SK-N-SH (cell line): ENCODE results near the gene SFR1. TPM values are rescaled to one million over a fixed set of nuclear protein-coding genes. Genes with fewer than 3 reads are reported as not detected.

ENCODE experiments used
- CTCF ChIA-PET: fragments of 300-600, 350-600 bp; formaldehyde crosslinking; extraction: SDS; loops from one replicate; lab custom pipeline; 2021; lab: Yijun Ruan, JAX
- POLR2A ChIA-PET: fragments of 350-600 bp; sonication (Branson Sonifier 250); formaldehyde crosslinking; extraction: SDS; loops from one replicate; lab custom pipeline; 2020; ENCODE audit warnings: antibody characterized with exemption, inconsistent platforms; lab: Yijun Ruan, JAX
- DNase-seq: peaks from one replicate; pipeline ENCODE4 v3.0.0; 2012
- H2AFZ ChIP-seq: fragments of 200-600 bp; sonication (generic); 2 replicates; pipeline ENCODE4 v1.8.1; 2016; ENCODE audit warnings: antibody characterized with exemption, mild to moderate bottlenecking, low read depth
- H3F3A ChIP-seq: fragments of 200-600 bp; sonication (generic); replicated peaks from 2 replicates; pipeline ENCODE3; 2016; ENCODE audit warnings: antibody characterized with exemption, mild to moderate bottlenecking; ENCODE audit not compliant: insufficient read depth
- H3K27ac ChIP-seq, 2 experiments: fragments of 200-500 bp in 1 of 2; fragments of 200-600 bp in 1 of 2; sonication (Bioruptor generic) in 1 of 2; sonication (generic), shearing (Covaris generic) in 1 of 2; 2 replicates each; pipeline versions ENCODE4 v1.5.1 to v1.6.1; 2014 to 2016; ENCODE audit warnings: low read depth in 2 of 2, inconsistent platforms in 1 of 2, low read length in 1 of 2, mild to moderate bottlenecking in 1 of 2, mixed read lengths in 1 of 2
- H3K27me3 ChIP-seq: fragments of 200-600 bp; sonication (generic), shearing (Covaris generic); 2 replicates; pipeline ENCODE4 v1.6.1; 2016; ENCODE audit warnings: mixed run types; ENCODE audit not compliant: insufficient read depth
- H3K36me3 ChIP-seq, 2 experiments: fragments of 200-500 bp in 1 of 2; fragments of 200-600 bp in 1 of 2; sonication (Bioruptor generic) in 1 of 2; sonication (generic) in 1 of 2; replicated peaks in 1 of 2; 2 replicates each; pipeline versions ENCODE3 to v1.5.1; 2014 to 2016; ENCODE audit warnings: low read length in 1 of 2, mild to moderate bottlenecking in 1 of 2; ENCODE audit not compliant: insufficient read depth in 2 of 2, control insufficient read depth in 1 of 2
- H3K4me1 ChIP-seq, 2 experiments: fragments of 200-500 bp in 1 of 2; fragments of 200-600 bp in 1 of 2; sonication (Bioruptor generic) in 1 of 2; sonication (generic), shearing (Covaris generic) in 1 of 2; 2 replicates each; pipeline versions ENCODE4 v1.5.1 to v1.6.1; 2014 to 2016; ENCODE audit warnings: low read depth in 1 of 2, low read length in 1 of 2, mixed run types in 1 of 2; ENCODE audit not compliant: insufficient read depth in 2 of 2, control insufficient read depth in 1 of 2
- H3K4me2 ChIP-seq: fragments of 200-600 bp; sonication (generic), shearing (Covaris generic); 2 replicates; pipeline ENCODE4 v1.6.1; 2017; ENCODE audit warnings: mixed run types
- H3K4me3 ChIP-seq, 2 experiments: fragments of 200-500 bp in 1 of 2; fragments of 200-600 bp in 1 of 2; sonication (Bioruptor generic) in 1 of 2; sonication (generic), shearing (Covaris generic) in 1 of 2; 2 replicates each; pipeline versions ENCODE4 v1.5.1 to v1.8.1; 2014 to 2016; ENCODE audit warnings: low read depth in 2 of 2, inconsistent platforms in 1 of 2, low read length in 1 of 2, mild to moderate bottlenecking in 1 of 2, mixed read lengths in 1 of 2, moderate library complexity in 1 of 2
- H3K79me2 ChIP-seq: fragments of 200-600 bp; sonication (generic); 2 replicates; pipeline ENCODE4 v1.8.1; 2017; ENCODE audit warnings: mild to moderate bottlenecking; ENCODE audit not compliant: insufficient read depth
- H3K9ac ChIP-seq: fragments of 200-600 bp; sonication (generic); 2 replicates; pipeline ENCODE4 v1.6.1; 2017; ENCODE audit warnings: mixed run types
- H3K9me2 ChIP-seq: fragments of 200-600 bp; sonication (generic); 2 replicates; pipeline ENCODE4 v1.6.1; 2017; ENCODE audit warnings: mixed run types
- H3K9me3 ChIP-seq: fragments of 200-600 bp; sonication (generic); 2 replicates; pipeline ENCODE4 v1.6.1; 2017; ENCODE audit warnings: mixed run types, mild to moderate bottlenecking, moderate library complexity
- H4K20me1 ChIP-seq: fragments of 200-600 bp; sonication (generic); 2 replicates; pipeline ENCODE4 v1.6.1; 2017; ENCODE audit warnings: mild to moderate bottlenecking, mixed run types; ENCODE audit not compliant: insufficient read depth
- CHD2 ChIP-seq: fragments of 150-350 bp; IDR thresholded peaks from 2 replicates; pipeline ENCODE4 v1.6.1; 2018; ENCODE audit warnings: low read length; ENCODE audit not compliant: partially characterized antibody
- EZH2phosphoT487 ChIP-seq: fragments of 200-600 bp; sonication (generic); IDR thresholded peaks from 2 replicates; pipeline ENCODE4 v1.6.1; 2017; ENCODE audit warnings: low read depth, mixed run types, mild to moderate bottlenecking, antibody characterized with exemption, moderate library complexity, borderline replicate concordance
- JUND ChIP-seq: IDR thresholded peaks from 2 replicates; pipeline ENCODE4 v1.4.0; 2012
- MAX ChIP-seq: IDR thresholded peaks from 2 replicates; pipeline ENCODE4 v1.4.0; 2012; ENCODE audit warnings: low read depth
- MXI1 ChIP-seq: IDR thresholded peaks from 2 replicates; pipeline ENCODE4 v1.6.1; 2012; ENCODE audit warnings: mild to moderate bottlenecking, low read depth, low read length, improper control_type of control experiment
- SIN3A ChIP-seq: IDR thresholded peaks from 2 replicates; pipeline ENCODE4 v1.6.1; 2012; ENCODE audit warnings: low read depth, mild to moderate bottlenecking, low read length, moderate library complexity, borderline replicate concordance
- WGBS: methylation state at CpG from one replicate; pipeline ENCODE4 v1.1.6; 2017; ENCODE audit warnings: low lambda C conversion rate; 5-methylcytosine and 5-hydroxymethylcytosine counted together
- polyA plus RNA-seq, 3 experiments: library from polyadenylated mRNA; depleted of rRNA; stranded (reverse); fragments of >200 nt; gene quantifications; 2 replicates each; pipeline ENCODE4 v1.2.3, GENCODE V29; 2012
- TF ChIP-seq, protein P1 (sequence below): fragments of 200-600 bp; sonication (generic); IDR thresholded peaks from 2 replicates; pipeline ENCODE4 v1.6.1; 2017; ENCODE audit warnings: antibody characterized with exemption, mild to moderate bottlenecking, moderate library complexity
- TF ChIP-seq, protein P2 (sequence below): IDR thresholded peaks from 2 replicates; pipeline ENCODE4; 2012

SFR1 gene
- polyA plus RNA-seq, 1 of the 3 experiments (the other 2 are of a cell fraction) = 1.5 TPM

- Histone ChIP-seq H3K27me3 (no peaks in the 10 kb centered on the region), H3K79me2 (no peaks in the 10 kb centered on the region), H3K36me3 (peaks cover 0 to 11% of the 10 kb centered on the region in 2 experiments), H3K4me2 (no peak overlapping the region), H3K9me3 (no peaks in the 10 kb centered on the region), H3K4me1 (peaks cover 0 to 6% of the 10 kb centered on the region in 2 experiments; a peak in 2 of 4 replicates), H3K4me3 (no peak overlapping the region), H3K9me2 (no peaks in the 10 kb centered on the region; the same call in 1 of the 2 replicates), H3K27ac (no peak overlapping the region), H3F3A (no peaks in the 10 kb centered on the region), H4K20me1 (no peaks in the 10 kb centered on the region), H3K9ac (no peak overlapping the region), H2AFZ (no peak overlapping the region)
- WGBS = 72% methylated on average over 1 of the region's 2 CpGs
- CTCF ChIA-PET = interaction anchor here (0.7 to 2.1 kb wide), 12 partner anchors 10 to 240 kb away, joined by 3 to 10 read pairs (median 4); no protein-coding TSS in a partner anchor
- no peak for DNase-seq
- TF ChIP-seq EZH2phosphoT487 (no peak), JUND (0 out of 2 replicates have a peak, but pooled peaks have one; percentile 11)
- POLR2A ChIA-PET = no interaction called here
These were observed 6.2 kb downstream of the SFR1 start for GRCh38 chr10:104128214-104128613.

DNA sequence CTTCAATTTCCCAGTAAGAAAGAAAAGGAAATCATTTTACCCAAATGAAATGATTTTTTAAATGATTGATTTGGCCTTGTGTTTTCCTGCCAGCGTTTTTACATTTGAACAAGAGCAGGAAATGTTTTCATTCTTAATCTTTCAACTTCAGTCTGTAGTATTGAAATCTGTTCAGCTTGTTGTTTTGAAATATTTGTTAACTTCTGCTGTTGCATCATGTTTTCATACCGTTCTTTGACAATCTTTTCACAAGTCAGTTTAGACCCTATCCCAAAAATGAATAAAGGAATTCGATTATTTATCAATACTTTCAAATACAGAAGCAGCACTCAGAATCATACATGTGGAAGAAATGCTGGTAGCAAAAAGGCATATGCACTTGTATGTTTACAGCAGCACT is 8.1 kb downstream of the SFR1 start:
- DNase-seq = no peak
- no peak for TF ChIP-seq MXI1
- no peak for TF ChIP-seq CHD2
- no peak for TF ChIP-seq MAX
- no peak for TF ChIP-seq SIN3A
- Histone ChIP-seq H3K9me2 (no peaks in the 10 kb centered on the region; the same call in 1 of the 2 replicates), H3K27me3 (no peaks in the 10 kb centered on the region), H4K20me1 (no peaks in the 10 kb centered on the region), H3K4me3 (no peak overlapping the region), H3K36me3 (peaks cover 0 to 4% of the 10 kb centered on the region in 2 experiments), H3K4me1 (peaks cover 0 to 6% of the 10 kb centered on the region in 2 experiments; a peak in 1 of 4 replicates), H3K9me3 (no peaks in the 10 kb centered on the region), H3K79me2 (no peaks in the 10 kb centered on the region), H3F3A (no peaks in the 10 kb centered on the region), H3K4me2 (no peak overlapping the region), H2AFZ (no peak overlapping the region), H3K9ac (no peak overlapping the region), H3K27ac (no peak overlapping the region)
- WGBS = 56% methylated on average over 3 of the region's 3 CpGs
- ChIA-PET CTCF (interaction anchor here (4.2 kb wide), 1 partner anchor 9 kb away, joined by 13 read pairs; the partner anchor contains the start of gene SFR1), POLR2A (interaction anchor here (1.0 kb wide), 1 partner anchor 8 kb away, joined by 3 read pairs; the partner anchor contains the start of gene SFR1)

GRCh38 chr10:104138131-104138530 is 16.2 kb downstream of the SFR1 start:
- Histone ChIP-seq H4K20me1 (no peaks in the 10 kb centered on the region), H3F3A (no peaks in the 10 kb centered on the region), H3K79me2 (no peaks in the 10 kb centered on the region), H3K9me2 (no peaks in the 10 kb centered on the region), H3K4me1 (no peaks in the 10 kb centered on the region), H3K9me3 (no peaks in the 10 kb centered on the region), H3K27ac (no peak overlapping the region), H3K9ac (no peak overlapping the region), H3K36me3 (no peaks in the 10 kb centered on the region), H3K4me3 (no peak overlapping the region), H3K4me2 (no peak overlapping the region), H2AFZ (no peak overlapping the region), H3K27me3 (no peaks in the 10 kb centered on the region)
- TF ChIP-seq, protein P1, sequence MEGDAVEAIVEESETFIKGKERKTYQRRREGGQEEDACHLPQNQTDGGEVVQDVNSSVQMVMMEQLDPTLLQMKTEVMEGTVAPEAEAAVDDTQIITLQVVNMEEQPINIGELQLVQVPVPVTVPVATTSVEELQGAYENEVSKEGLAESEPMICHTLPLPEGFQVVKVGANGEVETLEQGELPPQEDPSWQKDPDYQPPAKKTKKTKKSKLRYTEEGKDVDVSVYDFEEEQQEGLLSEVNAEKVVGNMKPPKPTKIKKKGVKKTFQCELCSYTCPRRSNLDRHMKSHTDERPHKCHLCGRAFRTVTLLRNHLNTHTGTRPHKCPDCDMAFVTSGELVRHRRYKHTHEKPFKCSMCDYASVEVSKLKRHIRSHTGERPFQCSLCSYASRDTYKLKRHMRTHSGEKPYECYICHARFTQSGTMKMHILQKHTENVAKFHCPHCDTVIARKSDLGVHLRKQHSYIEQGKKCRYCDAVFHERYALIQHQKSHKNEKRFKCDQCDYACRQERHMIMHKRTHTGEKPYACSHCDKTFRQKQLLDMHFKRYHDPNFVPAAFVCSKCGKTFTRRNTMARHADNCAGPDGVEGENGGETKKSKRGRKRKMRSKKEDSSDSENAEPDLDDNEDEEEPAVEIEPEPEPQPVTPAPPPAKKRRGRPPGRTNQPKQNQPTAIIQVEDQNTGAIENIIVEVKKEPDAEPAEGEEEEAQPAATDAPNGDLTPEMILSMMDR = no peak
- TF ChIP-seq, protein P2, sequence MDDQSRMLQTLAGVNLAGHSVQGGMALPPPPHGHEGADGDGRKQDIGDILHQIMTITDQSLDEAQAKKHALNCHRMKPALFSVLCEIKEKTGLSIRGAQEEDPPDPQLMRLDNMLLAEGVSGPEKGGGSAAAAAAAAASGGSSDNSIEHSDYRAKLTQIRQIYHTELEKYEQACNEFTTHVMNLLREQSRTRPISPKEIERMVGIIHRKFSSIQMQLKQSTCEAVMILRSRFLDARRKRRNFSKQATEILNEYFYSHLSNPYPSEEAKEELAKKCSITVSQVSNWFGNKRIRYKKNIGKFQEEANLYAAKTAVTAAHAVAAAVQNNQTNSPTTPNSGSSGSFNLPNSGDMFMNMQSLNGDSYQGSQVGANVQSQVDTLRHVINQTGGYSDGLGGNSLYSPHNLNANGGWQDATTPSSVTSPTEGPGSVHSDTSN = no peak
- ChIA-PET POLR2A (no interaction called here), CTCF (interaction anchor here (2.7 kb wide), 1 partner anchor 11 kb away, joined by 10 read pairs; no protein-coding TSS in a partner anchor)
- DNase-seq = no peak
- WGBS = 93% methylated on average over 6 of the region's 6 CpGs
